Nephron (organoid): ENCODE data around the gene ALDH3B1.

ENCODE experiments used
- H3K27ac Mint-ChIP-seq, 3 experiments: 2 replicates each; pipeline ENCODE4 v1.8.0; 2020; ENCODE audit warnings: mixed read lengths in 3 of 3, mild to moderate bottlenecking in 2 of 3, moderate library complexity in 1 of 3
- H3K27me3 Mint-ChIP-seq: 2 replicates; pipeline ENCODE4 v1.8.0; 2021; ENCODE audit warnings: low read depth, mild to moderate bottlenecking, moderate library complexity, mixed read lengths
- H3K36me3 Mint-ChIP-seq: 2 replicates; pipeline ENCODE4 v1.8.0; 2020; ENCODE audit warnings: low read depth, mixed read lengths
- H3K4me1 Mint-ChIP-seq: 2 replicates; pipeline ENCODE4 v1.8.0; 2020; ENCODE audit warnings: mixed read lengths
- H3K4me3 Mint-ChIP-seq, 3 experiments: 2 replicates each; pipeline ENCODE4 v1.8.0; 2020; ENCODE audit warnings: mild to moderate bottlenecking in 3 of 3, mixed read lengths in 3 of 3, moderate library complexity in 2 of 3
- H3K9me3 Mint-ChIP-seq: 2 replicates; pipeline ENCODE4 v1.8.0; 2020; ENCODE audit warnings: mixed read lengths
- CTCF ChIP-seq, 3 experiments: fragments of 200-600 bp; sonication (generic); IDR thresholded peaks; one replicate each; pipeline ENCODE4 v1.5.0; 2021; ENCODE audit warnings: antibody characterized with exemption in 3 of 3; ENCODE audit not compliant: unreplicated experiment in 3 of 3

ALDH3B1 gene

GRCh38 chr11:68007498-68008380 lies 2.4 kb upstream of the ALDH3B1 start:
- H3K9me3 Mint-ChIP-seq, result no peaks in the 10 kb centered on the region
- H3K4me1 Mint-ChIP-seq, result peaks cover 21% of the 10 kb centered on the region
- H3K36me3 Mint-ChIP-seq, result no peaks in the 10 kb centered on the region
- no peak for TF ChIP-seq CTCF (IDR thresholded peaks at IDR 0.05; ENCODE audit: unreplicated experiment in 3 of 3)
- H3K27me3 Mint-ChIP-seq, result peaks cover 43% of the 10 kb centered on the region
- no peak overlapping the region for H3K27ac Mint-ChIP-seq
- no peak overlapping the region for H3K4me3 Mint-ChIP-seq

GRCh38 chr11:68008381-68009337 lies 1.5 kb upstream of the ALDH3B1 start:
- H3K9me3 Mint-ChIP-seq, result no peaks in the 10 kb centered on the region
- H3K36me3 Mint-ChIP-seq, result no peaks in the 10 kb centered on the region
- H3K27me3 Mint-ChIP-seq, result peaks cover 43% of the 10 kb centered on the region
- peaks cover 23% of the 10 kb centered on the region for H3K4me1 Mint-ChIP-seq
- TF ChIP-seq CTCF (IDR thresholded peaks at IDR 0.05; ENCODE audit: unreplicated experiment in 3 of 3), result no peak
- peak overlapping the region; percentile 25 to 91 (median 63) for H3K27ac Mint-ChIP-seq
- H3K4me3 Mint-ChIP-seq, result no peak overlapping the region

GRCh38 chr11:68009391-68010089 lies 587 bp upstream of the ALDH3B1 start:
- H3K4me3 Mint-ChIP-seq, result peak overlapping the region in 2 of 3 experiments; percentile 44 to 51
- peaks cover 37% of the 10 kb centered on the region for H3K27me3 Mint-ChIP-seq
- no peak for TF ChIP-seq CTCF (IDR thresholded peaks at IDR 0.05; ENCODE audit: unreplicated experiment in 3 of 3)
- H3K36me3 Mint-ChIP-seq, result no peaks in the 10 kb centered on the region
- no peaks in the 10 kb centered on the region for H3K9me3 Mint-ChIP-seq
- peak overlapping the region; percentile 25 to 91 (median 63) for H3K27ac Mint-ChIP-seq
- H3K4me1 Mint-ChIP-seq, result peaks cover 23% of the 10 kb centered on the region

- H3K4me3 Mint-ChIP-seq, result no peak overlapping the region
- no peaks in the 10 kb centered on the region for H3K9me3 Mint-ChIP-seq
- peak overlapping the region; percentile 63 to 91 (median 75) for H3K27ac Mint-ChIP-seq
- peaks cover 23% of the 10 kb centered on the region for H3K27me3 Mint-ChIP-seq
- TF ChIP-seq CTCF (IDR thresholded peaks at IDR 0.05; ENCODE audit: unreplicated experiment in 3 of 3), result no peak
- no peaks in the 10 kb centered on the region for H3K36me3 Mint-ChIP-seq
- H3K4me1 Mint-ChIP-seq, result peaks cover 23% of the 10 kb centered on the region
Measured at GRCh38 chr11:68011051-68011943, 1.2 kb downstream of the ALDH3B1 start.
